ENCODE data around the gene MUSK.
"Not testable (repeated sequence)": the region's sequence is repeated elsewhere in the genome, so short reads cannot be mapped to it uniquely, and the experiment has no call there.

MUSK gene

GRCh38 chr9:110762783-110763182, 94.2 kb downstream of the MUSK start:
- DNase-seq (ENCODE audit: low read depth in 2 of 2), result no peak

GRCh38 chr9:110763568-110763967, 95.0 kb downstream of the MUSK start:
- DNase-seq (ENCODE audit: low read depth in 2 of 2), result no peak

DNA sequence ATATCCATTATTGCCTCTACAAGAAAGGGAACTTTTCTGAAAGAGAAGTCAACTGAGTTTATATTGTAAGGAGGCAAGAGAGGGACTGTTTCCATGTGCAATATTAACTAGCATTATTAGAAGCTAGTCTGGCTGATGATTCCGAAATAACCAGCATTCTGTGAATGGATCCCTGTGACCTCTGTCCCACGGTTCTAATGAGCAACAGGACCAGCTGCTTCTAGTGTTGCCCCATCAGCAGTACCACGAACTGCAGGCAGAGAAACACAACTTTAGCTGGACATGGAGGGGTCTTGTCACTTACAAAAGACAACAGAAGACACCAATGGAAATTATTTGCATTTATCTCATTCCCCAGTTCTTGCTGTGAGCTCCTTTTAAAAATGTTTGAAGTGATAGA, 95.4 kb downstream of the MUSK start:
- DNase-seq (ENCODE audit: low read depth in 2 of 2), result no peak

DNA sequence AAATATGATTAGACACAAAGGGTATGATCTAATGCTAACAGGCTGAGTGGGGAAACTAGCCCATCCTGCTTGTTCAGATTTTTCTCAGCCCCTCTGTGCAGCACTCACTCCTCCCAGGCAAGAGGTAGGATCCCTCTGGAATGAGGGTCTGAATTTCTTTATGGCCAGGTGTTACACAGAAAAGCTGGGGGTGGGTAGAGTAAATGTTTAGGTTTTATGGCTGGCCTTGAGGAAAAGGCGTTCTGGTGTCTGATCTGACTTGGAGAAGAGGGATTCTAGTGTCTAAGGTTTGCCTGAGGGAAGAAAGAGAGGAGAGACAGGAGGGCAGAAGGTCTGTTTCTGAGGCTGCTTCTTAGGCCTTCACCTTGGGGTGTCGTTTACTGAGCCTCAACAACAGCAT, 97.3 kb downstream of the MUSK start:
- DNase-seq (ENCODE audit: low read depth in 2 of 2), result no peak

- no peak for DNase-seq (ENCODE audit: low read depth in 2 of 2)
Measured at GRCh38 chr9:110767559-110768063, 99.0 kb downstream of the MUSK start.

GRCh38 chr9:110768886-110769285, 100.3 kb downstream of the MUSK start:
- DNase-seq (ENCODE audit: low read depth in 2 of 2), result no peak

GRCh38 chr9:110769667-110770066, 101.1 kb downstream of the MUSK start:
- peak in 1 of 2 experiments; percentile 52 for DNase-seq (ENCODE audit: low read depth in 2 of 2)

DNA sequence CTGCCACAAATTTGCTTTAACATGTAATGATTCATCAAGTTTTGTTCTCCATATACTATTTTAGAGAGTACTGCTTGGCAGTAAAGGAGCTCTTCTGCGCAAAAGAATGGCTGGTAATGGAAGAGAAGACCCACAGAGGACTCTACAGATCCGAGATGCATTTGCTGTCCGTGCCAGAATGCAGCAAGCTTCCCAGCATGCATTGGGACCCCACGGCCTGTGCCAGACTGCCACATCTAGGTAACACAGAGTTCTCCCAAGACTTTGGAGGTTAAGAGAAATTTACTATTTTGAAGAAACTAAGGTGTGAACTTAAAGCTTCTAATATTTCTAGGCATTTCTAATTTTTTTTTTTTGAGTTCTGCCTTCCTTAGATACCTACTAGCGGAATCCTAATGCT, 107.1 kb downstream of the MUSK start:
- no peak for DNase-seq (ENCODE audit: low read depth in 2 of 2)

- no peak for DNase-seq (ENCODE audit: low read depth in 2 of 2)
Measured at GRCh38 chr9:110776221-110776620, 107.6 kb downstream of the MUSK start.

GRCh38 chr9:110777196-110777875, 108.7 kb downstream of the MUSK start:
- no peak for DNase-seq (ENCODE audit: low read depth in 2 of 2)

GRCh38 chr9:110777876-110778215, 109.3 kb downstream of the MUSK start:
- no peak for DNase-seq (ENCODE audit: low read depth in 2 of 2)

DNA sequence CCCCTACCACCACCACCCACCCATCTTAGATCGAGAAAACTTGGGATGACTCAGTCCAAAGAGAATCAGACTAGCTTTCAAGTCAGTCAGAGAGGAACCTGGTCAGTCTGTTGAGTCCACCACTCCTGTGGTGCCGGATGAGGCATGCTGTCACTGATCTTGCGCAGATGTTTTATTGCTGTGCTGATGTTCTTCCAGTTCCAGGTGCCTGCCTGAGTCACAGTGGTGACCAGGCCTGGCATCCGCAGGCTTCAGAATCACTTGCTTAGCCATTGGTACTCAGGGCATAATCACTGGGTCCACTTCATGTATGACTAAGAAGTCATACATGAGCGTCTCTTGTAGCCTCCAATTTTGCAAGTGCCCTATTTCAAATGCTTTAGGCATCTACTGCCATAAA, 114.1 kb downstream of the MUSK start:
- no peak for DNase-seq (ENCODE audit: low read depth in 2 of 2)

DNA sequence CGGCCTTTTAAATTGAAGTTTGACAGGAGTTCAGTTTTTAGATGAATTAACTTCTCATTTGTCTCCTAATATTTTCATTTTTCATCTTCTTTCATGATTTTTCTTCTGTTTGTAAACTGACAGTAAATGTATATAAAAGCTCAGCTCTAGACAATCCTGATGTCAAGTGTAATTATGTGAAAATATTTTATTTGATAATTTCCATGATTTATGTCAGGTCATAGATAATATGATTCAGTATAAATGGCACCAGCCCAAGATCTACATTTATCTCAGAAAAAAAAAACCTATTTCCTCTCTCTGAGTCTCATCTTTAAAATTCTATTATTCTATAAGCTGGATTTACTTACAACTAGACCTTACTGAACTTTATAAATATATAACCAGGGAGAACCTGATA, 115.7 kb downstream of the MUSK start:
- DNase-seq (ENCODE audit: low read depth in 2 of 2), result no peak

DNA sequence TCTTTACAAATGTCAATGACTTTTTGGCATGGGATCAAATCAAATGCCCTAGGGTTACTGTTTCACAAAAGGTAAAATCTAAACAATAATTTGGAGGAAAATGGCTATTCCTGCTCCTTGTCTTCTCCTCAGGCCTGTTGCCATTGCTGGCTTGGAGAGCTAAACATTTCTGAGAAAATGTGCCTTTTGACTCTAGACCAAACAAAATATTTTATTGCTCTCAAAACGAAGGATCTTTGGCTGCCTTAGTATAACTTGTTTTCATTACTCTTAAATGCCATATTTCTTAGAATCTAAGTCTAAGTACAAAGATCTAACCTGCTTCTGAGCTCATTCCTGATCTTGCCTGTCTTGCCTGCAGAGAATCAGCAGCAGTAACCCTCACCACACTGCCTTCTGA, 116.6 kb downstream of the MUSK start:
- no peak for DNase-seq (ENCODE audit: low read depth in 2 of 2)

DNA sequence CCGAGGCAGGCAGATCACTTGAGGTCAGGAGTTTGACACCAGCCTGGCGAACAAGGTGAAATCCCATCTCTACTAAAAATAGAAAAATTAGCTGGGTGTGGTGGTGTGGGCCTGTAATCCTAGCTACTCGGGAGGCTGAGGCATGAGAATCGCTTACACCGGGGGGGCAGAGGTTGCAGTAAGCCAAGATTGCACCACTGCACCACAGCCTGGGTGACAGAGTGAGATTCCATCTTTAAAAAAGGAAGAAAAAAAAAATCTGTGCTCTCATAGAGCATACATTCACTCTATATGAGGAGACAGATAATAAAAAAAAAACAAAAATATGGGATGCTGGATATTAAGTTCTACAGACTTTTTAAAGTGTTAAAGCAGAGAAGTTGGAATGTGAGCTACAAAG, 119.8 kb downstream of the MUSK start:
- not testable (repeated sequence) for DNase-seq (ENCODE audit: low read depth in 2 of 2)

GRCh38 chr9:110788871-110789270, 120.3 kb downstream of the MUSK start:
- no peak for DNase-seq (ENCODE audit: low read depth in 2 of 2)

DNA sequence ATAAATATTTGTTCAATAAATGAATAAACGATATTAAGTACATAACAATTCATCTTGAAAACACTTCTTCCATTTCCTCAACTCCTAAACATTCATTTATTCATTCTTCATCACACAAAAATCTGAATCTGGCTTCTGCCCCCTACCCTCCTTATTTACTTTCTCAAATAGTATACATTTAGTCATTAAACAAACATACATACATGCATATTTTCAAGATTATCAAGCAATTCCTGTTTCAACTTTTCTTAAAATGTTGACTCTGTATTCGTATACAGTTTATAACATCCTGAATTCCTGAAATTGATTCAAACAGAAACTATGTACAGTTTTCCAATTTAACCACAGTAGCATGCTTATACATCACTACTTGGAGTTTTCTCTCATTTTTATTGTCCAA, 129.0 kb downstream of the MUSK start:
- peak; percentile 66 to 77 for DNase-seq (ENCODE audit: low read depth in 2 of 2)

DNA sequence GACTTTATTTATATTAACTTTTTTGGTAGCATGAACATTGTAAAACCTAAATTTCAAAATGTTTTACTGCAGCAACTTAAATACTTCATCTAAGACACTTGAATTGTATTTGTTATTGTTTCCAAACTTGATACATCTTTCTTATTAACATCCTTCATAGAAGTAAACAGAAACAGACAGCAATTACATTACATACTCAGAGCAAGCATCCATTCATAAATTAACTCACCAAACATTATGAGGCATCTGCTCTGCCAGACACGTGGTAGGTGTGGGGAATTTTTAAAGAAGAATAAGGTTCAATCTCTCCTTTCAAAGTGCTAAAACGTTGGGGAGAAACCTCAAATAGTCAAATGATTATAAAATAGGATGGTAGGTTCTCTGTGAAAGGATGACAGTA, 130.8 kb downstream of the MUSK start:
- DNase-seq (ENCODE audit: low read depth in 2 of 2), result no peak

GRCh38 chr9:110801426-110801825, 132.8 kb downstream of the MUSK start:
- DNase-seq (ENCODE audit: low read depth in 2 of 2), result no peak

DNA sequence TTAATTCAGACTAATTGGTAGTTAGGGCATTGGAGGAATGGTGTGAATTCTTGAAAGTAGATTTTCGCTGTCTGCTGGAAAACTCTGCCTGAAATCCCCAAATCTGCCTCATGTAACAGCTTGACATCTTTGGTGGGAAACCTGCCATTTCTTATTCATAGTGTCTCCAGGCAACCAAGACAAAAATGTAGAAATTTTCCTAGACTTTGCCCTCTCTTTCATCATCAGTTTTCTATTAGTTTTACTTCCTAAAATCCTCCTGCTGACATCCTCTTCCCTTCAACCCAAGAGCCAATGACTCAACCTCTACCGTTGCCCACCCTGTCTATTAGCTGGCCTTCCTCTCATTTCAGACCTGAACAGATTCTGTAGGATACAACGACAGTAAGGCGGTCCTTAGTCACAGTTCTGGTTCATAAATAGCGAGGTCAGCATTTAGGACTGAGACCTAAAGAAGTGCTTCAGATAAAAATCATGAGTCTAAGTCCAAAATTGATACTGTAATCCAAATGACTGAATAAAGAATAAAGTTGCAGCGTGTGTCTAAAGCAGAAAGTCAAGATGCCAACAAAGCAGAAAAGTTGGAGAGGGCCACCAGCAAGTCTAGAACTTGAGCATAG, 133.9 kb downstream of the MUSK start:
- DNase-seq (ENCODE audit: low read depth in 2 of 2), result peak; percentile 65 to 73

DNA sequence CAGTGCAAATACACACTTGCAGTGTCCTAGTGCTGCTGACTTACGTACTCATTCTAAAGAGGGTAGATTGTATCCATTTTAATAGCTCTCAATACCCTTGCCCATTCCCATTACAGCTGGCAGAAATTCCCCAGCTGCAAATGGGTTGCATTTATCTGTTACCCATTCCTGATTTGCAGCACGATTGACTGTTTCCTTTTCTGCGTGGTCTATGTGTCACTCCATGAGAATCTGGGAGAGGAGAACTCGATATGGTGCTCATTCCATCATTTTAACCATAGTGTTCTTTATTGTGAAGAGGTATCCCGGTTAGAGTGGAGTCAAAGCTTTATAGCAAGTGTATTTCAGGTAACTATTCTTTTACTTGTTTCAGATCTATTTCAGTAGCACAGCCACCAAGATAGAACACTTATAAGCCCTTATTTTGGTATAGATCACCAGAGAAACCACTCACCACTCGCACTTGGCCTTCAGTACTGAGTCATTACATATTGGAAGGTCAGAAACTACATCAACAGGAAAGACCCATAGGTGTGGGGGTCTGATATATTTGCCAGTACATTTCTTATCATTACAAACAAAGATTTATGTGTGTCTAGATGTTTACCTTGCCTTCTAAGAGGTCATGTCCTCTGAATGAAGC, 139.5 kb downstream of the MUSK start:
- DNase-seq (ENCODE audit: low read depth in 2 of 2), result no peak

GRCh38 chr9:110808599-110808980, 140.0 kb downstream of the MUSK start:
- DNase-seq (ENCODE audit: low read depth in 2 of 2), result no peak

DNA sequence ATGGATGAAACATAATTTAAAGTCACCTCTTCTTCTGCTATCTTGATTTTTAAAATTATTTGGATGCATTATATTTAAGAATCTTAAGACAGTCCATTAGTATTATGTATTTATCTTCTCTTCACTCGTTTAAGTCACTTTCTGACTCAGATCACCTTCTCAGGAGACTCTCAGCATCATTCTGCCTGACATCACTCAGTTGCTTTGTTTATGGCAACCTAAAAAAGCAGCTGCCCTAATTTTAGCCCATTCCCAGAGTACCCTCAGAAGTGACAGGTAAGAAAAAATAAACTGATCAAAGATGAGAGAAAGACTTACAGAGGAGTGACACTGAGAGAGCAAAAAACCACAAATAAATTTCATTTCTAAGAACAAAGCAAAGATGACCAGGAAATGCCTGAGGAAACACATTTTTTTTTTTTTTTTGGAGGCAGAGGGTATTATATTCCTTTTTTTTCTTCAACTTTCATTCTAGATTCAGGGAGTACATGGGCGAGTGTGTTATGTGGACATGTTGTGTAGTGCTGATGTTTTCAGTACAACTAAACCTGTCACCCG, 140.5 kb downstream of the MUSK start:
- no peak for DNase-seq (ENCODE audit: low read depth in 2 of 2)

All from fibroblast of skin of left biceps (primary cell).